Measurements from ENCODE around the gene PRELP. TPM values are rescaled to one million over a fixed set of nuclear protein-coding genes. Genes with fewer than 3 reads are reported as not detected.

PRELP gene
- total RNA-seq, 1 experiment from 2014 or later, result not detected

DNA sequence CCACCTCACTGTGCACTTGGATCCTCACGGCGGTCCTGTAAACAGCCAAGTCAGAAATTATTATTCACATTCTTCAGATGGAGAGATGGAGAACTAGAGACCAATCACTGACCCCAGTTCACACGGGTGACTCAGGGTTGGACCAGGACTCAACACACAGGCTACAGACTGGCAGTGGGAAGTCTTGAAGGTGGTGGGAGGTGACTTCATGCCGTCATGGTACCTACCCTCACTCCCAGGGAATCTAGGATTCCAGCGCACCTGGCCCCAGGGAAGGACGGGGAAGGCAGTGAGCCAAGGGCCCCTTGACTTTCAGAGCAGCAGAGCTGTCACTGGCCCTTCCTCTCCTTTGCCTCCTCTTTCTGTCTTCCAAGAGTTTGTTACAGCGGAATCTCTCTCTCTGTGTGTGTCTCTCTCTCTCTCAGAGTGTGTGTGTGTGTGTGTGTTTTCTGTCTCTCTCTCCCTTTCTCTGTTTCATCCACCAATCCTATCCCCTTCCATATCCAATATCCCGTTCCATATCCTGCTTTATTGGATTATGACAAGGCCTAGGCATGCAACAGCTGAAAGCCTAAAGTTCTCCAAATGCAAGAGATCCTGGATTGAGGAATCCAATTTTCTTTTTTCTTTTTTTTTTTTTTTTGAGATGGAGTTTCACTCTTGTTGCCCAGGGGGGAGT, 30.1 kb downstream of the PRELP start:
- CTCF ChIA-PET, result interaction anchor here (0.5 to 2.8 kb wide), 3 partner anchors 121 to 196 kb away, joined by 3 to 26 read pairs (median 3); no protein-coding TSS in a partner anchor
- Histone ChIP-seq H3K4me1 (ENCODE audit: control insufficient read depth, insufficient read depth, low read length) (no peaks in the 10 kb centered on the region), H3K4me3 (ENCODE audit: low read depth in 2 of 2, low read length in 2 of 2) (no peak overlapping the region), H3K27me3 (ENCODE audit: control insufficient read depth, insufficient read depth, low read length) (0 out of 2 replicates have a peak, but pooled peaks cover 2% of the 10 kb centered on the region), H3K36me3 (ENCODE audit: control insufficient read depth, insufficient read depth, low read length) (no peaks in the 10 kb centered on the region), H3K27ac (ENCODE audit: low read length) (no peak overlapping the region), H3K9me3 (ENCODE audit: control insufficient read depth, insufficient read depth, low read depth, low read length) (no peaks in the 10 kb centered on the region)
- TF ChIP-seq TCF7L2 (IDR thresholded peaks at IDR 0.05; ENCODE audit: low read depth, low read length) (no peak), CTCF (IDR thresholded peaks at IDR 0.05) (no peak), SIN3A (IDR thresholded peaks at IDR 0.05; ENCODE audit: borderline replicate concordance, insufficient read depth, low read depth, low read length) (no peak), REST (IDR thresholded peaks at IDR 0.05; ENCODE audit: insufficient read depth in 1 of 2, low read depth in 2 of 2, low read length in 1 of 2) (no peak), POLR2AphosphoS5 (IDR thresholded peaks at IDR 0.05; ENCODE audit: low read depth, low read length) (no peak)
- ATAC-seq, result no peak
- in situ Hi-C loops (cut with HindIII; ENCODE audit: low pct_unique_long_range_greater_than_20kb, low sequenced_read_pairs) (no loop called here), intact Hi-C loops (cut with micrococcal nuclease; ENCODE audit: unreplicated experiment) (loop anchor here (2.0 kb wide), 1 partner anchor 195 kb away; no protein-coding TSS in a partner anchor)
- BruUV-seq (replicated peaks), result no TSS peak
- no peak for DNase-seq (ENCODE audit: low read depth, low spot score)
- POLR2A ChIA-PET, result no interaction called here

DNA sequence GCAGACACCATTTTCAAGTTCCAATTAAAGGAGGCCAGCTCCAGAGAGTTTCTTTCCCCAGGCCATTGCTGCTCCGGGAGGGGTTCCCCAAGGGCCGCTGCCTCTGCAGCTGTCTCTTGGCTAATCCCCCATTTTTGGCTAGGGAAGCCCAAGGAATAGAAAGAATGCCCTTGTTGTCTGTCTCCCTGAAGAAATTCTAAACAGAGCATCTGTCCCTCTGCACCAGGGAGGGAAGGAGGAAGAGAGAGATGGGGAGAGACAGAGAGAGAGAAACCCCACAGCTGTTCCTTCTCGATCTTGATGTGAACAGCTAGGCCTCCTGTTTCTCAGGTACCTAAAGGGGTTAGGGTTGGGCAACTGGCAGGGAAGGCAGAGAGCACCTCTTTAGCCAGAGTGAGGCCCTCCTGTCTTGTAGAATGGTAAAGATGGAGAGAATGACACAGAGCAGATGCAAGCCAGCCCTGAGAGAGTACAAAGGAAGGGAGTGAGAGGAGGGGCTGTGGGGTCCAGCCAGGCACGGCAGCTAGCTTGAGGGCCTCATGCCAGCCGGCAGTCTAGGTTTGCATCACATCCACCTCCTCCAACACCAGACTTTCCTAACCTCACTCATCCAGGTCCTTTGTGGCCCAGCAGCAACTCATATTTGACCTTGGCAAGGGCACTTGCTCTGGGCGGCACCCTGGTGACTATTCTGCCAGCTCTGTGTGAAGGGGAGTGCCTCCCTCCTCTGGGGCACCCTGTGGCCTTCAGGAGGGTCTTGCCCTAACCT, 31.4 kb downstream of the PRELP start:
- no peaks in the 10 kb centered on the region for H3K9me3 ChIP-seq (ENCODE audit: control insufficient read depth, insufficient read depth, low read depth, low read length)
- TF ChIP-seq CTCF (IDR thresholded peaks at IDR 0.05), result no peak
- no peak for TF ChIP-seq TCF7L2 (IDR thresholded peaks at IDR 0.05; ENCODE audit: low read depth, low read length)
- TF ChIP-seq SIN3A (IDR thresholded peaks at IDR 0.05; ENCODE audit: borderline replicate concordance, insufficient read depth, low read depth, low read length), result no peak
- no peak for TF ChIP-seq REST (IDR thresholded peaks at IDR 0.05; ENCODE audit: insufficient read depth in 1 of 2, low read depth in 2 of 2, low read length in 1 of 2)
- TF ChIP-seq POLR2AphosphoS5 (IDR thresholded peaks at IDR 0.05; ENCODE audit: low read depth, low read length), result no peak
- H3K27ac ChIP-seq (ENCODE audit: low read length), result no peak overlapping the region
- ChIA-PET POLR2A (no interaction called here), CTCF (interaction anchor here (0.6 kb wide), 1 partner anchor 158 kb away, joined by 5 read pairs; no protein-coding TSS in a partner anchor)
- H3K4me1 ChIP-seq (ENCODE audit: control insufficient read depth, insufficient read depth, low read length), result no peaks in the 10 kb centered on the region; the same call in 1 of the 2 replicates
- no peaks in the 10 kb centered on the region for H3K36me3 ChIP-seq (ENCODE audit: control insufficient read depth, insufficient read depth, low read length)
- ATAC-seq (no peak), DNase-seq (ENCODE audit: low read depth, low spot score) (no peak)
- intact Hi-C loops (cut with micrococcal nuclease; ENCODE audit: unreplicated experiment) (no loop called here), in situ Hi-C loops (cut with HindIII; ENCODE audit: low pct_unique_long_range_greater_than_20kb, low sequenced_read_pairs) (no loop called here)
- no peaks in the 10 kb centered on the region for H3K27me3 ChIP-seq (ENCODE audit: control insufficient read depth, insufficient read depth, low read length)
- H3K4me3 ChIP-seq (ENCODE audit: low read depth in 2 of 2, low read length in 2 of 2), result no peak overlapping the region
- BruUV-seq (replicated peaks), result no TSS peak
